Ovary (tissue), 9 donors: ENCODE data around the gene EDIL3. TPM values are rescaled to one million over a fixed set of nuclear protein-coding genes. Genes with fewer than 3 reads are reported as not detected.

Experiments
- DNase-seq, 5 donors: peaks; one replicate each; pipeline ENCODE4 v3.0.0-alpha.2; 2019 to 2020
- H3K27ac ChIP-seq, 2 donors: fragments of 200-600 bp; one replicate each; pipeline versions ENCODE4 v1.5.1 to v1.8.0; 2019 to 2022
- H3K27me3 ChIP-seq: fragments of 200-600 bp; one replicate; pipeline ENCODE4 v1.8.0; 2022
- H3K36me3 ChIP-seq: fragments of 200-600 bp; sonication (generic); one replicate; pipeline ENCODE4 v1.5.1; 2019
- H3K4me1 ChIP-seq: one replicate; pipeline ENCODE4 v1.8.1; 2013; ENCODE audit warnings: mild to moderate bottlenecking, moderate library complexity; ENCODE audit not compliant: insufficient read depth
- H3K4me3 ChIP-seq: fragments of 200-600 bp; sonication (generic); one replicate; pipeline ENCODE4 v1.5.1; 2017
- H3K9me3 ChIP-seq, 2 donors: fragments of 200-600 bp in 1 of 2; sonication (generic) in 1 of 2; one replicate each; pipeline versions ENCODE4 v1.5.1 to v1.8.1; 2013 to 2019; ENCODE audit warnings: mild to moderate bottlenecking in 1 of 2, moderate library complexity in 1 of 2
- EP300 ChIP-seq: sonication (generic); formaldehyde crosslinking; IDR thresholded peaks from one replicate; pipeline ENCODE4 v1.6.1; 2017; ENCODE audit warnings: antibody characterized with exemption
- POLR2A ChIP-seq: fragments of 450-650 bp; IDR thresholded peaks from one replicate; pipeline ENCODE4 v1.6.1; 2017; ENCODE audit warnings: antibody characterized with exemption, mild to moderate bottlenecking, moderate library complexity
- WGBS, 3 donors: extraction: QIAGEN DNeasy Blood & Tissue Kit in 1 of 3; methylation state at CpG; one replicate each; pipeline versions ENCODE4 v1.1.5 to v1.1.7; 2013 to 2017; 5-methylcytosine and 5-hydroxymethylcytosine counted together
- intact Hi-C, 4 donors: fragments of 100-400 bp; cut with DNase I; formaldehyde crosslinking; loops; one replicate each; pipeline versions ENCODE4 v1.11.0 to v1.15.1; 2022 to 2023
- polyA plus RNA-seq, 2 donors: library from polyadenylated mRNA; stranded (reverse); fragments of 200-250 nt in 1 of 2; fragments of 350-450 nt in 1 of 2; fragmentation: Illumina TruSeq in 1 of 2; extraction: RNeasy Lipid Tissue Mini Kit (QIAGEN cat#74804) in 1 of 2; gene quantifications; one replicate each; pipeline ENCODE4 v1.2.3, GENCODE V29; 2013 to 2014
- total RNA-seq, 7 donors: library from RNA; depleted of rRNA in 2 of 7; stranded (reverse); fragments of >200 nt in 2 of 7; fragmentation: NEBNext Ultra II Directional in 3 of 7; extraction: Animal tissue kit (Norgen Biotek cat#: 25700) in 3 of 7; gene quantifications; one replicate each; pipeline versions ENCODE4 v1.1.0 to v1.2.4, GENCODE V29; 2016 to 2023
- TF ChIP-seq, protein P1 (sequence below), 3 donors: fragments of 450-650 bp in 2 of 3; fragments of 200-600 bp in 1 of 3; IDR thresholded peaks; one replicate each; pipeline versions ENCODE4 v1.5.1 to v1.8.0; 2016 to 2022; ENCODE audit warnings: antibody characterized with exemption in 3 of 3, mild to moderate bottlenecking in 1 of 3
- donor health status: DM: no; HTN: no; CAD: no; lungs with moderate emphysema.
- donor health status: DM: no; HTN: no; CAD: no.
- donor health status: Bipolar disorder and iron deficiency.
- donor health status: DM: yes; HTN: yes; CAD: no.
- donor health status: DM: no; HTN: no; CAD: no.
- donor health status: DM: yes; HTN: yes; CAD: no.

Gene EDIL3
- total and polyA plus RNA-seq, 9 donors = 5.9 to 41.5 (median 9.7) TPM

DNA sequence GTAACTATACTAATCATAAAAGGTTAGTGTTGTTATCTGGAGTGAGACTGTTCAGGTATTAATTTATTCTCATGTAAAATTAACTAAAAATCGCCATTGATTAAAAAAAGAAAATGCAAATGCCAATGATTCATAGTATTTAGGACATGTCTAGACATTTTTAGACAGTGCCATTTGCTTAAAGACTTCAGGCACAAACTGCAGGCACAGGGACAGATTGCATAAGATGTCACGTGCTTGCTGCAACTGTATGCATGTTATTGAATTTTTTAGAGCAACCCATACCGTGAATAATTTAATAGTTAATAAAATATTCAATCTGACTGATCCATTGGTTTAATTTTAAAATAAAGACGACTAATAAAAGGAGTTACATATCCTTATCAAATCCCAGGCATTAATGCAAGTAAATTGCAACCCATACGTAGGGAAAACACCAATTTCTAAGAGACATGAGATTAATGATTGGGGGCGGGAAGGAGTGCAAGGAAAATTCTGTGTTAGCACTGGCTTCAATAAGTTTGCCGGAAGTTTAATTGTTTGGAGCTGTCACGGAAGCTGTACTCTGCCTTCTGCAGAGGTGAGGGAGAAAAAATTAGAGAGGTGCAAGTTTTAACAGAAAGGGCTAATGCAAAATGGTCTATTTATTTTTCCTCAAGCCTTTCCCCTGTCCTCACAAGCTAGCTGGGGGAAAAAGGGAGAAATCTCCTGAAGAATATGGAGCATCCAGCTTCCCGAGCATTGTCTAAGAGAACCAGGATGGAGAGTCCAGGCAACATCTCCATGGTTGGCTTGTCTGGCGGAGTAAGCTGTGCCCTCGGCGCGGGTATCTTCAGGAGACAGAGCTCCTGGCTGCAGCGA, 2.9 kb downstream of the EDIL3 start:
- intact Hi-C loops = no loop called here
- no peak for DNase-seq
- WGBS, 3 donors = 25 to 32% (median 27%) methylated on average over 14 of the region's 14 CpGs
- Histone ChIP-seq H3K4me3 (peak overlapping the region; percentile 57), H3K27ac (peak overlapping the region in 1 of 2 donors; percentile 33), H3K27me3 (no peaks in the 10 kb centered on the region), H3K36me3 (no peaks in the 10 kb centered on the region), H3K4me1 (peaks cover 8% of the 10 kb centered on the region), H3K9me3 (no peaks in the 10 kb centered on the region)
- TF ChIP-seq POLR2A = no peak
- no peak for TF ChIP-seq EP300
- TF ChIP-seq, protein P1, sequence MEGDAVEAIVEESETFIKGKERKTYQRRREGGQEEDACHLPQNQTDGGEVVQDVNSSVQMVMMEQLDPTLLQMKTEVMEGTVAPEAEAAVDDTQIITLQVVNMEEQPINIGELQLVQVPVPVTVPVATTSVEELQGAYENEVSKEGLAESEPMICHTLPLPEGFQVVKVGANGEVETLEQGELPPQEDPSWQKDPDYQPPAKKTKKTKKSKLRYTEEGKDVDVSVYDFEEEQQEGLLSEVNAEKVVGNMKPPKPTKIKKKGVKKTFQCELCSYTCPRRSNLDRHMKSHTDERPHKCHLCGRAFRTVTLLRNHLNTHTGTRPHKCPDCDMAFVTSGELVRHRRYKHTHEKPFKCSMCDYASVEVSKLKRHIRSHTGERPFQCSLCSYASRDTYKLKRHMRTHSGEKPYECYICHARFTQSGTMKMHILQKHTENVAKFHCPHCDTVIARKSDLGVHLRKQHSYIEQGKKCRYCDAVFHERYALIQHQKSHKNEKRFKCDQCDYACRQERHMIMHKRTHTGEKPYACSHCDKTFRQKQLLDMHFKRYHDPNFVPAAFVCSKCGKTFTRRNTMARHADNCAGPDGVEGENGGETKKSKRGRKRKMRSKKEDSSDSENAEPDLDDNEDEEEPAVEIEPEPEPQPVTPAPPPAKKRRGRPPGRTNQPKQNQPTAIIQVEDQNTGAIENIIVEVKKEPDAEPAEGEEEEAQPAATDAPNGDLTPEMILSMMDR (IDR thresholded peaks at IDR 0.05) = no peak

GRCh38 chr5:84379749-84380148, 4.9 kb downstream of the EDIL3 start:
- Histone ChIP-seq H3K27ac (no peak overlapping the region), H3K9me3 (no peaks in the 10 kb centered on the region), H3K4me1 (peaks cover 8% of the 10 kb centered on the region), H3K36me3 (no peaks in the 10 kb centered on the region), H3K4me3 (no peak overlapping the region), H3K27me3 (no peaks in the 10 kb centered on the region)
- TF ChIP-seq EP300 = no peak
- TF ChIP-seq POLR2A = no peak
- TF ChIP-seq, protein P1 (IDR thresholded peaks at IDR 0.05) = no peak
- 69 to 79% (median 72%) methylated on average over 2 of the region's 2 CpGs for WGBS, 3 donors
- intact Hi-C loops = no loop called here
- no peak for DNase-seq

- Histone ChIP-seq H3K9me3 (no peaks in the 10 kb centered on the region), H3K4me1 (peaks cover 4% of the 10 kb centered on the region), H3K27ac (no peak overlapping the region), H3K27me3 (no peaks in the 10 kb centered on the region), H3K36me3 (no peaks in the 10 kb centered on the region), H3K4me3 (no peak overlapping the region)
- 26 to 46% (median 40%) methylated on average over 2 of the region's 2 CpGs for WGBS, 3 donors
- TF ChIP-seq, protein P1 (IDR thresholded peaks at IDR 0.05) = no peak
- no peak for TF ChIP-seq EP300
- no peak for DNase-seq
- intact Hi-C loops = no loop called here
Observed at GRCh38 chr5:84378961-84379360, 5.7 kb downstream of the EDIL3 start.

- Histone ChIP-seq H3K36me3 (no peaks in the 10 kb centered on the region), H3K27me3 (no peaks in the 10 kb centered on the region), H3K4me1 (peaks cover 4% of the 10 kb centered on the region), H3K9me3 (no peaks in the 10 kb centered on the region), H3K27ac (no peak overlapping the region), H3K4me3 (no peak overlapping the region)
- WGBS, 3 donors = 44 to 57% (median 53%) methylated on average over 1 of the region's 1 CpG
- TF ChIP-seq, protein P1 (IDR thresholded peaks at IDR 0.05) = no peak
- TF ChIP-seq POLR2A (no peak), EP300 (no peak)
- intact Hi-C loops = no loop called here
- no peak for DNase-seq
Observed at GRCh38 chr5:84378420-84378819, 6.3 kb downstream of the EDIL3 start.
